Measurements from ENCODE around the gene GABRR2.

DNA sequence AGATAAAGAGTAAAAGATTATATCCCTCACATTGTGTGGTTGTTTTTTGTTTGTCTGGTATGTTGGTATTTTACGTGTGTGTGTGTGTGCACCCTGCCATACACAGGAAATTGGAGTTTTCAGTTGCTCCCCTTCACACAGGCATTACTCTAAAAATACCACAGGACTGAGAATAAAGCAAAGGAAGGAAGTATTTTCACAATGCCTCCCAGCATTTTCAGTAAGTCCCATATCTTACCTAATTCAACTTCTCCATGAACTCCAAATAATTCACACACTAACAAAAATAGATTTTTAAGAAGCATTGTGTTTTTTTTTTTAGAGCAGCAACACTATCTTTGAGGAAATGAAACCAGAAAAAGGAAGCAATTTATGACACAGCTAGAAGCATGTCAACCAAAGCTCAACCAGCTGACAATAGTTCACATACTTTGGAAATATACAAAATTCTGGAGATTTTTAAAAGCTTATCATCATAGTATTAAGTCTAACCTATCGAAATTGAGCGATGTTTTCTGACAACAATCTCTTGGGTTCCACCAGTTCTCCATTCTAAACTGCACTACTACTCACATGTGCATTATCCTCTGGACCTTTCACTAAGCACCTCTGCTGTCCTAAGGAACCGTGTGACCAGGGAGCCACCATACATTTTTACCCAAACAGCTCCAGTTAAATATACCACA, 35.3 kb upstream of the GABRR2 start:
- TF ChIP-seq POLR2A (IDR thresholded peaks at IDR 0.05), result no peak
- TF ChIP-seq, protein P1, sequence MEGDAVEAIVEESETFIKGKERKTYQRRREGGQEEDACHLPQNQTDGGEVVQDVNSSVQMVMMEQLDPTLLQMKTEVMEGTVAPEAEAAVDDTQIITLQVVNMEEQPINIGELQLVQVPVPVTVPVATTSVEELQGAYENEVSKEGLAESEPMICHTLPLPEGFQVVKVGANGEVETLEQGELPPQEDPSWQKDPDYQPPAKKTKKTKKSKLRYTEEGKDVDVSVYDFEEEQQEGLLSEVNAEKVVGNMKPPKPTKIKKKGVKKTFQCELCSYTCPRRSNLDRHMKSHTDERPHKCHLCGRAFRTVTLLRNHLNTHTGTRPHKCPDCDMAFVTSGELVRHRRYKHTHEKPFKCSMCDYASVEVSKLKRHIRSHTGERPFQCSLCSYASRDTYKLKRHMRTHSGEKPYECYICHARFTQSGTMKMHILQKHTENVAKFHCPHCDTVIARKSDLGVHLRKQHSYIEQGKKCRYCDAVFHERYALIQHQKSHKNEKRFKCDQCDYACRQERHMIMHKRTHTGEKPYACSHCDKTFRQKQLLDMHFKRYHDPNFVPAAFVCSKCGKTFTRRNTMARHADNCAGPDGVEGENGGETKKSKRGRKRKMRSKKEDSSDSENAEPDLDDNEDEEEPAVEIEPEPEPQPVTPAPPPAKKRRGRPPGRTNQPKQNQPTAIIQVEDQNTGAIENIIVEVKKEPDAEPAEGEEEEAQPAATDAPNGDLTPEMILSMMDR (IDR thresholded peaks at IDR 0.05), result no peak
